Measurements from ENCODE around the gene CCR3. TPM values are rescaled to one million over a fixed set of nuclear protein-coding genes. Genes with fewer than 3 reads are reported as not detected.

CCR3 gene
- total RNA-seq, 1 donor from 2014 or later: not detected

DNA sequence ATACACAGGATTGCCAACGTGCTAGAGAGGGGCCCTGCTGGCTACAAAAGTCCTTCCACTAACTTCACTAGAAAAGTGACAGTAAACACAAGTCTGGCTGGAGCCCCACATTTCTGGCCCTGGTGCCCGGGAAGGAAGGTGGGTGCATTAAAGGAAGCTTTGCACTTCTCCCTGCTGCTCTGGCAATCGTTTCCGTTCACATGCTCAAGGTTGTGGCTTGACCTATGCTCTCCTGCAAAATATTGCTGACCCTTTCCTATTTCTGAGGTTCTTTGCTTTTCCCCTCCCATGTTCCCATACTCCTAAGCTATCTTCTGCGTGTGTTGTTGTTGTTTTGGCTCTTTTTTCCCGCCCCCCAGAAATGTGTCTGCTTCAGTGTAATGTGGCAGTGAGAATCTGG lies 9.1 kb upstream of the CCR3 start:
- Mint-ChIP-seq H3K4me1 (ENCODE audit: low read depth) (no peaks in the 10 kb centered on the region), H3K36me3 (ENCODE audit: low read depth) (no peaks in the 10 kb centered on the region), H3K27me3 (ENCODE audit: low read depth) (peaks cover 48% of the 10 kb centered on the region), H3K9me3 (ENCODE audit: low read depth) (no peaks in the 10 kb centered on the region), H3K27ac (ENCODE audit: unreplicated experiment) (no peak overlapping the region), H3K4me3 (ENCODE audit: unreplicated experiment) (no peak overlapping the region)
- no peak for DNase-seq (ENCODE audit: low spot score)
- TF ChIP-seq, protein P1, sequence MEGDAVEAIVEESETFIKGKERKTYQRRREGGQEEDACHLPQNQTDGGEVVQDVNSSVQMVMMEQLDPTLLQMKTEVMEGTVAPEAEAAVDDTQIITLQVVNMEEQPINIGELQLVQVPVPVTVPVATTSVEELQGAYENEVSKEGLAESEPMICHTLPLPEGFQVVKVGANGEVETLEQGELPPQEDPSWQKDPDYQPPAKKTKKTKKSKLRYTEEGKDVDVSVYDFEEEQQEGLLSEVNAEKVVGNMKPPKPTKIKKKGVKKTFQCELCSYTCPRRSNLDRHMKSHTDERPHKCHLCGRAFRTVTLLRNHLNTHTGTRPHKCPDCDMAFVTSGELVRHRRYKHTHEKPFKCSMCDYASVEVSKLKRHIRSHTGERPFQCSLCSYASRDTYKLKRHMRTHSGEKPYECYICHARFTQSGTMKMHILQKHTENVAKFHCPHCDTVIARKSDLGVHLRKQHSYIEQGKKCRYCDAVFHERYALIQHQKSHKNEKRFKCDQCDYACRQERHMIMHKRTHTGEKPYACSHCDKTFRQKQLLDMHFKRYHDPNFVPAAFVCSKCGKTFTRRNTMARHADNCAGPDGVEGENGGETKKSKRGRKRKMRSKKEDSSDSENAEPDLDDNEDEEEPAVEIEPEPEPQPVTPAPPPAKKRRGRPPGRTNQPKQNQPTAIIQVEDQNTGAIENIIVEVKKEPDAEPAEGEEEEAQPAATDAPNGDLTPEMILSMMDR (IDR thresholded peaks at IDR 0.05): no peak

DNA sequence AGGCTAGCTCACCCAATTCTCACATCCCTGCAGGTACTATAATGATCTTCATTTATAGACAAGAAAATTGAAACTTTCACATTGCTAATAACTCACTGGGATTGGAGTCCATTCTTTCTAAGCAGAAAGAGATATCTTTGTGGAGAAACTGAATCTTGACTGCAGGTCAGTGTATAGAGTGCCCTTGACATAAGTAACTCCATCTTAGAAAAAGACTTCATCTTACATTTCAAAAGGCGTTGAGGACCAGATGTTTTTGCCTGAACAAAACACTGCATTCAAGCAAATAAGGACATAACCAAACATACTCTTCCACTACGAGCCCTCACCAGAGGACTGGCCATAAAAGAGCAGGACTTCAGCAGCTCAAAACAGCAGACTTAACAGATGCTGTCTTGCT lies 6.8 kb upstream of the CCR3 start:
- Mint-ChIP-seq H3K4me1 (ENCODE audit: low read depth) (no peaks in the 10 kb centered on the region), H3K27me3 (ENCODE audit: low read depth) (peaks cover 52% of the 10 kb centered on the region), H3K9me3 (ENCODE audit: low read depth) (no peaks in the 10 kb centered on the region), H3K36me3 (ENCODE audit: low read depth) (no peaks in the 10 kb centered on the region), H3K27ac (ENCODE audit: unreplicated experiment) (no peak overlapping the region), H3K4me3 (ENCODE audit: unreplicated experiment) (no peak overlapping the region)
- DNase-seq (ENCODE audit: low spot score): no peak
- TF ChIP-seq, protein P1 (IDR thresholded peaks at IDR 0.05): no peak

DNA sequence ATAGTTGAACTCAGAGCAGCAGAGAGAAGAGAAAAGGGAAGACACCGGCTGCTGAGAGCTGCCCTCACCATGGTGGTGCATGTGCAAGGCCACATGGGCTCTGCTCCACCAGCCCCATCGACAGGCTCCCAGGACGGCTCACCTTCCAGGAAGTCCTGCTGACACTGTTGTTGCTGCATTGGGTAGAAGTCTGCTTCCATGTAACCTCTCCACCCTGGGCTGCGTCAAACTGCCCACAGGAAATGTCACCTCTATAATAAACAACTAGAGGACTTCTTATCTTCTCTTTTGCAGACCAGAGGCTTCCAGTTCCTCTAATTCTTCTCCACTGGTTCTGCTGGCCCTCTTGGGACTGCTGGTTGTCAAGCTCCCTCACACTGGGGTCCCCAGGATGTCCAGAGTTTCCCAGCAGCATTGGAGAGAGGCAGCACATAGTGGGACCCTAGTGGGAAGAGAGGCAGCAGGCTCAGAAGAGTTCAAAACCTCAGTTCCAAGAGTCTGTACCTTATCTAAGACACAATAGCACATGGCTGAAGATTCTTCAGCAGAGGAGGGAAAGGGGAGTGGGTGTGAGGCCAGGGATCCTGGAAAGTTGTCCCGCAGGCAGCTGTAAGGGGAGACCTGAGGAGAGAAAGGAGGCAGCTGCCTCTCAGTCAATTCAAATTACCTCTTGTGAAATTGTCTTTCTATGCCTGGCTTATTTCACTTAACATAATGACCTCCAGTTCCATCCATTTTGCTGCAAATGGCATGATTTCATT lies 5.8 kb upstream of the CCR3 start:
- no peak overlapping the region for H3K27ac Mint-ChIP-seq (ENCODE audit: unreplicated experiment)
- no peak for DNase-seq (ENCODE audit: low spot score)
- no peak overlapping the region for H3K4me3 Mint-ChIP-seq (ENCODE audit: unreplicated experiment)
- H3K36me3 Mint-ChIP-seq (ENCODE audit: low read depth): no peaks in the 10 kb centered on the region
- TF ChIP-seq, protein P1 (IDR thresholded peaks at IDR 0.05): no peak
- H3K9me3 Mint-ChIP-seq (ENCODE audit: low read depth): no peaks in the 10 kb centered on the region
- H3K4me1 Mint-ChIP-seq (ENCODE audit: low read depth): no peaks in the 10 kb centered on the region
- H3K27me3 Mint-ChIP-seq (ENCODE audit: low read depth): peaks cover 47% of the 10 kb centered on the region

DNA sequence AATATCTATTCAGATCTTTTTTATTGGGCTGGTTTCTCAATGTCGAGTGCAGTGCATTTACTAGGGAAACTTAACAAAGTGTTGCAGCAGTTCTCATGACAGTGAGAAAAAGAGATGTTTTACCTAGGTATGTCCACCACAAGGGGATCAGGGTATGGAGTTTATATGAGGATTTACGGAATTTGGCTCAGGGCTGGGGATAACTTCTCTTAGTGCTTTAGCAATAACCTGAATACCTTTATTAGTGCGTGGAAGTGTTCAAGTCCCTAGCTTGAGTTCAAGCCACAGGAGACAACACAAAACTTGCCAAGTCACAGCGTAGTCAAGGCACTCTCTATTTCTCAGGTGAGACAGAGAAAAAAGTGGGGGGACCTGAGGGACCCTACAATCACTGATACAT lies 3.9 kb upstream of the CCR3 start:
- TF ChIP-seq, protein P1 (IDR thresholded peaks at IDR 0.05): no peak
- no peak overlapping the region for H3K4me3 Mint-ChIP-seq (ENCODE audit: unreplicated experiment)
- no peaks in the 10 kb centered on the region for H3K9me3 Mint-ChIP-seq (ENCODE audit: low read depth)
- H3K36me3 Mint-ChIP-seq (ENCODE audit: low read depth): no peaks in the 10 kb centered on the region
- no peak overlapping the region for H3K27ac Mint-ChIP-seq (ENCODE audit: unreplicated experiment)
- no peaks in the 10 kb centered on the region for H3K4me1 Mint-ChIP-seq (ENCODE audit: low read depth)
- H3K27me3 Mint-ChIP-seq (ENCODE audit: low read depth): peaks cover 44% of the 10 kb centered on the region
- no peak for DNase-seq (ENCODE audit: low spot score)

DNA sequence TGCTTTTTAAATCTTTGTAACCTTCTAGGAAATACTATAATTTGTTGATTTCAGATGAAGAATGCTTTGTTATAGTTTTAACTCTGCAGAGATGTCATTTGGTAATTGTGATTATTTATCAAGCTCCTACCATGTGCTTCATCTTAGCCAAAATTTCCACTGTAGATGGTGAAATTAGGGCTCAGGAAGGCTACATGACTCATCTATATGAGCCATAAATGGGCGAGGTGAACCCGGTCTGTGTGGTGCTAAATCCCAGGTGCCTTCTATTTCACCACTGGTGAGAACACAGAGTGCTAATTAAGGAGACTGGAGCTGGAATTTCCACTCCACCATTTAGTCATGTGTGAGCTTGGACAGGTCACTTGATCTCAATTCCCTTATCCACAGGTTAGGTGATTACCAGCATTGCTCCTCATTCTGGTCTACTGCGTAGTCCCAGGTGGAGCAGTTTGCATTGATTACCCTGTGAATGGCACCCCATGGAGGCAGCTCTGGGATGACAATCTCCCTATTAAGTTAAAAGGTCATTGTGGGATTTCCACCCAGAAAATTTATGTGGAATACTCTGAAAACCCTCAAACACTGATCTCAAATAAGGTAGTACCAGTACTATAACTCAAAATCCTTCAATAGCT lies 2.8 kb upstream of the CCR3 start:
- H3K36me3 Mint-ChIP-seq (ENCODE audit: low read depth): no peaks in the 10 kb centered on the region
- no peaks in the 10 kb centered on the region for H3K4me1 Mint-ChIP-seq (ENCODE audit: low read depth)
- H3K4me3 Mint-ChIP-seq (ENCODE audit: unreplicated experiment): no peak overlapping the region
- no peak overlapping the region for H3K27ac Mint-ChIP-seq (ENCODE audit: unreplicated experiment)
- DNase-seq (ENCODE audit: low spot score): no peak
- TF ChIP-seq, protein P1 (IDR thresholded peaks at IDR 0.05): no peak
- no peaks in the 10 kb centered on the region for H3K9me3 Mint-ChIP-seq (ENCODE audit: low read depth)
- H3K27me3 Mint-ChIP-seq (ENCODE audit: low read depth): peaks cover 50% of the 10 kb centered on the region

All from chondrocyte (in vitro differentiated cells).